HL-60 (cell line): ENCODE data around the gene TMEM131L.

Source experiments
- DNase-seq, 2 experiments: peaks; one replicate each; pipeline ENCODE4 v3.0.0-alpha.2; 2010 to 2020; ENCODE audit warnings: low read depth in 1 of 2, low spot score in 1 of 2
- H3K27ac ChIP-seq: fragments of 250-450 bp; sonication (Bioruptor Pico); replicated peaks from 2 replicates; pipeline ENCODE4 v1.5.1; 2020; ENCODE audit warnings: mild to moderate bottlenecking, moderate library complexity
- H3K27me3 ChIP-seq: fragments of 250-450 bp; sonication (Bioruptor Pico); 2 replicates; pipeline ENCODE4 v1.5.1; 2021; ENCODE audit warnings: mild to moderate bottlenecking, moderate library complexity; ENCODE audit not compliant: insufficient read depth, poor library complexity, severe bottlenecking
- H3K4me3 ChIP-seq: replicated peaks from 2 replicates; pipeline ENCODE4 v1.5.1; 2011; ENCODE audit warnings: mild to moderate bottlenecking, control low read depth, low read length; ENCODE audit not compliant: insufficient read depth
- GABPA ChIP-seq: IDR thresholded peaks from 2 replicates; pipeline ENCODE4 v1.6.1; 2012; ENCODE audit warnings: low read depth
- POLR2AphosphoS5 ChIP-seq: IDR thresholded peaks from 2 replicates; pipeline ENCODE4 v1.6.1; 2012; ENCODE audit warnings: low read depth
- REST ChIP-seq: IDR thresholded peaks from 2 replicates; pipeline ENCODE4 v1.6.1; 2012; ENCODE audit warnings: low read depth; ENCODE audit not compliant: insufficient replicate concordance
- SPI1 ChIP-seq: IDR thresholded peaks from 2 replicates; pipeline ENCODE4 v1.6.1; 2012; ENCODE audit warnings: low read depth, mild to moderate bottlenecking, borderline replicate concordance
- TF ChIP-seq, protein P1 (sequence below): IDR thresholded peaks from one replicate; pipeline ENCODE4 v1.5.1; 2011; ENCODE audit warnings: low read length, control low read depth, inconsistent platforms; ENCODE audit not compliant: insufficient read depth

Gene TMEM131L

DNA sequence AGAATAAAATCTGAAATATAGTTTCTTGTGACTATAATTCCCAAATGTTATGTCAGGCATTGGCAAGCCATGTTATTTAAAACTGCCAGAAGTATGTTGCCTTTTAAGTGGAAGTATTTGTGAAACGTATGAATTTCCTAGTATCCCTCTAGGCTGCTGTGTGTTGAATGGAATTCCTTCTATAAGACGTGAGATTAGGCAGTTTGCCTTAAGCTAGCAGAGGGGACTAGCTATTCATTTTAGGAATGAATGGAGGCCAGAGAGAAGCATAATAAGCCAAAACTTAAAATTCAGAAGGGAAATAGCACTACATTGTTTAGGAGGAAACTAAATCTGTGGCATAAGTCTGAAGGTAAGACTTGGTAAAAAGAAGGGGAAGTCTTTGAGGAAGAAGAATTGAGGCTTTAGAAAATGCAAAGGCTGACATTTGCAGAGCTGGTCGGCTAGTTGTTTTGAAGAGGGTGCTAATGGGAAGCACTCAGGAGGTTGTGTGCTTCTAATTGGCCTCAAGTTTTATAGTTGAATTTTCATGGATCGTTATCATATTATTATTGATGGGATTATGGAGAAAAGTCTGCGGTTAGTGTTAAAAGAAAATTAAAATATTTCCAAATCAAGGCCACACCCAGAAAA lies 57.1 kb downstream of the TMEM131L start:
- Histone ChIP-seq H3K27me3 (no peaks in the 10 kb centered on the region), H3K4me3 (no peak overlapping the region), H3K27ac (peak overlapping the region; percentile 64)
- DNase-seq: peak in 1 of 2 experiments; percentile 23
- peak; percentile 83 for TF ChIP-seq SPI1
- TF ChIP-seq POLR2AphosphoS5: no peak

DNA sequence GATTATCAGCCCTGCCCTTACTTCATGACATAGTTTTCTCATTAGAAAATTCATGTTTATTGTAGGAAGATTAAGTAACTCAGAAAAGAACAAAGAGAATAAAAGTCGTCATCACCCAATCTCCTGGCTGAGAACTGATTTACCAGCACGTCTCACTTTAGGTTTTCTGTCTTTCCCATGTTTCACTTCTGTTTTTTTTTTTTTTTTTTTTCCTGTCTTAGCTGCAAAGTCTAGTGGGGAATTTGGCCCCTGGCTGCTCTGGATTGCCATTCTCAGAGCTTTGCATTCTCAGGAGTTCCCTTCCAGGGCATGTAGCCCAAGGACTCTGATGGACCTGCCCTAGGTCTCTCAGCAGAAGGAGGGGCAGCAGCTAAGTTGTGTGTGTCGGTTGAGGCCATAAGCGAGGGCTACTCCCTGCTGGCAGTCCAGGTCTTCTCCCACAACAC lies 57.8 kb downstream of the TMEM131L start:
- no peak for DNase-seq
- TF ChIP-seq, protein P1, sequence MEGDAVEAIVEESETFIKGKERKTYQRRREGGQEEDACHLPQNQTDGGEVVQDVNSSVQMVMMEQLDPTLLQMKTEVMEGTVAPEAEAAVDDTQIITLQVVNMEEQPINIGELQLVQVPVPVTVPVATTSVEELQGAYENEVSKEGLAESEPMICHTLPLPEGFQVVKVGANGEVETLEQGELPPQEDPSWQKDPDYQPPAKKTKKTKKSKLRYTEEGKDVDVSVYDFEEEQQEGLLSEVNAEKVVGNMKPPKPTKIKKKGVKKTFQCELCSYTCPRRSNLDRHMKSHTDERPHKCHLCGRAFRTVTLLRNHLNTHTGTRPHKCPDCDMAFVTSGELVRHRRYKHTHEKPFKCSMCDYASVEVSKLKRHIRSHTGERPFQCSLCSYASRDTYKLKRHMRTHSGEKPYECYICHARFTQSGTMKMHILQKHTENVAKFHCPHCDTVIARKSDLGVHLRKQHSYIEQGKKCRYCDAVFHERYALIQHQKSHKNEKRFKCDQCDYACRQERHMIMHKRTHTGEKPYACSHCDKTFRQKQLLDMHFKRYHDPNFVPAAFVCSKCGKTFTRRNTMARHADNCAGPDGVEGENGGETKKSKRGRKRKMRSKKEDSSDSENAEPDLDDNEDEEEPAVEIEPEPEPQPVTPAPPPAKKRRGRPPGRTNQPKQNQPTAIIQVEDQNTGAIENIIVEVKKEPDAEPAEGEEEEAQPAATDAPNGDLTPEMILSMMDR: no peak
- TF ChIP-seq REST (no peak), GABPA (no peak), SPI1 (no peak; the same call in 1 of the 2 replicates), POLR2AphosphoS5 (no peak)
- Histone ChIP-seq H3K4me3 (no peak overlapping the region), H3K27me3 (no peaks in the 10 kb centered on the region), H3K27ac (peak overlapping the region; percentile 2; the same call in 1 of the 2 replicates)

DNA sequence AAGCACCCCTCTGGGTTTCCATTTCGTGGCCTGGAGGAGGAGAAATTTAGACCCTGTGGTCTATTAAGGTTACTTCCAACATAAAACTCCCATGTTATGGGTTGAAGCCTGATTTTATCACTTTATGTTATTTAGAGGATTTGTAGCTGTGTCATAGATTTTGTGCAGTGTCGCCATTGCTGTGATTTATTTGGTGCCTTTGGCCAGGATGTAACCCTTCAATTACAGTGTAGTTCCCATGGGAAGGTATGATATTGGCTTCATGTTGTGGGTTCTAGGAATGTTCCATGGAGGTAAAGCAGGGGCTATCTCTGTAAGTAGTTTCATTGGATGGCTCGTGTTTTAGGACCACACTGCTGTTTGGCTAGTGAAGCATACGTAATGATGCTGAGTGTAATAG lies 58.5 kb downstream of the TMEM131L start:
- DNase-seq: no peak
- no peak for TF ChIP-seq POLR2AphosphoS5
- TF ChIP-seq GABPA: no peak
- TF ChIP-seq SPI1: no peak
- no peak for TF ChIP-seq REST
- TF ChIP-seq, protein P1: no peak
- no peak overlapping the region for H3K27ac ChIP-seq
- H3K27me3 ChIP-seq: no peaks in the 10 kb centered on the region
- H3K4me3 ChIP-seq: no peak overlapping the region

GRCh38 chr4:153527690-153528089 lies 61.5 kb downstream of the TMEM131L start:
- DNase-seq: no peak
- Histone ChIP-seq H3K4me3 (no peak overlapping the region), H3K27me3 (no peaks in the 10 kb centered on the region), H3K27ac (no peak overlapping the region)
- TF ChIP-seq, protein P1: no peak
- TF ChIP-seq SPI1 (no peak), REST (no peak), POLR2AphosphoS5 (no peak), GABPA (no peak)
